HepG2 (cell line): ENCODE results near the gene INTS3. TPM values are rescaled to one million over a fixed set of nuclear protein-coding genes. Genes with fewer than 3 reads are reported as not detected.

ENCODE experiments used
- KLF12 ChIP-seq: sonication (generic); formaldehyde crosslinking; IDR thresholded peaks from 2 replicates; pipeline ENCODE4 v1.4.0; 2020; ENCODE audit warnings: missing genetic modification reagents, borderline replicate concordance
- TEAD2 ChIP-seq: sonication (generic); formaldehyde crosslinking; IDR thresholded peaks from 2 replicates; pipeline ENCODE4 v1.9.0; 2021; ENCODE audit warnings: missing genetic modification reagents
- UBTF ChIP-seq: sonication (generic); formaldehyde crosslinking; IDR thresholded peaks from 2 replicates; pipeline ENCODE4 v1.4.0; 2020; ENCODE audit warnings: mild to moderate bottlenecking, missing genetic modification reagents
- ZC3H13 ChIP-seq: sonication (generic); formaldehyde crosslinking; IDR thresholded peaks from 2 replicates; pipeline ENCODE4 v1.8.1; 2023; ENCODE audit warnings: mild to moderate bottlenecking, missing genetic modification reagents, moderate library complexity
- ZFX ChIP-seq: sonication (generic); formaldehyde crosslinking; IDR thresholded peaks from 2 replicates; pipeline ENCODE4 v1.4.0; 2020; ENCODE audit warnings: mild to moderate bottlenecking, low read depth, missing genetic modification reagents, moderate library complexity
- ZNF503 ChIP-seq: sonication (generic); formaldehyde crosslinking; IDR thresholded peaks from 2 replicates; pipeline ENCODE4 v1.4.0; 2020; ENCODE audit warnings: missing genetic modification reagents
- ZNF556 ChIP-seq: sonication (generic); formaldehyde crosslinking; IDR thresholded peaks from 2 replicates; pipeline ENCODE4 v1.4.0; 2020; ENCODE audit warnings: mild to moderate bottlenecking, missing genetic modification reagents, borderline replicate concordance
- ZNF574 ChIP-seq: sonication (generic); formaldehyde crosslinking; IDR thresholded peaks from 2 replicates; pipeline ENCODE4 v1.4.0; 2020; ENCODE audit warnings: missing genetic modification reagents
- ZNF639 ChIP-seq: conservative IDR thresholded peaks from 2 replicates; pipeline ENCODE4 v1.6.1; 2018; ENCODE audit warnings: missing genetic modification reagents
- polyA plus RNA-seq, 8 experiments: library from polyadenylated mRNA; depleted of rRNA in 3 of 8; stranded (reverse) in 7 of 8; unstranded in 1 of 8; fragments of >200 nt; fragmentation: Illumina TruSeq in 4 of 8; extraction: Trizol in 4 of 8; gene quantifications; 2 replicates each; pipeline versions ENCODE4 v1.2.1 to v1.2.3, GENCODE V29; 2011 to 2016; ENCODE audit warnings: low read depth in 4 of 8, missing spikeins in 1 of 8, mixed read lengths in 1 of 8; ENCODE audit not compliant: insufficient read depth in 1 of 8
- total RNA-seq, 5 experiments: library from RNA; depleted of rRNA; stranded (reverse); fragments of >200 nt; fragmentation: Illumina TruSeq; extraction: Trizol; gene quantifications; 2 replicates each; pipeline ENCODE4 v1.2.3, GENCODE V29; 2016; ENCODE audit warnings: low read depth in 1 of 5
- TF ChIP-seq, protein P1 (sequence below): sonication (generic); formaldehyde crosslinking; IDR thresholded peaks from 2 replicates; pipeline ENCODE4 v1.8.0; 2022; ENCODE audit warnings: missing genetic modification reagents, mild to moderate bottlenecking, moderate library complexity, borderline replicate concordance
- TF ChIP-seq, protein P2 (sequence below), 2 experiments: IDR thresholded peaks; 2 replicates each; pipeline ENCODE4 v1.6.1; 2011 to 2012; ENCODE audit warnings: low read length in 2 of 2, borderline replicate concordance in 1 of 2, low read depth in 1 of 2, mild to moderate bottlenecking in 1 of 2, moderate library complexity in 1 of 2

INTS3 gene
- total and polyA plus RNA-seq, 2 of the 13 experiments (the other 11 are each of a cell fraction or from before 2014, with no cell fraction given): 17.2 to 27.2 TPM

DNA sequence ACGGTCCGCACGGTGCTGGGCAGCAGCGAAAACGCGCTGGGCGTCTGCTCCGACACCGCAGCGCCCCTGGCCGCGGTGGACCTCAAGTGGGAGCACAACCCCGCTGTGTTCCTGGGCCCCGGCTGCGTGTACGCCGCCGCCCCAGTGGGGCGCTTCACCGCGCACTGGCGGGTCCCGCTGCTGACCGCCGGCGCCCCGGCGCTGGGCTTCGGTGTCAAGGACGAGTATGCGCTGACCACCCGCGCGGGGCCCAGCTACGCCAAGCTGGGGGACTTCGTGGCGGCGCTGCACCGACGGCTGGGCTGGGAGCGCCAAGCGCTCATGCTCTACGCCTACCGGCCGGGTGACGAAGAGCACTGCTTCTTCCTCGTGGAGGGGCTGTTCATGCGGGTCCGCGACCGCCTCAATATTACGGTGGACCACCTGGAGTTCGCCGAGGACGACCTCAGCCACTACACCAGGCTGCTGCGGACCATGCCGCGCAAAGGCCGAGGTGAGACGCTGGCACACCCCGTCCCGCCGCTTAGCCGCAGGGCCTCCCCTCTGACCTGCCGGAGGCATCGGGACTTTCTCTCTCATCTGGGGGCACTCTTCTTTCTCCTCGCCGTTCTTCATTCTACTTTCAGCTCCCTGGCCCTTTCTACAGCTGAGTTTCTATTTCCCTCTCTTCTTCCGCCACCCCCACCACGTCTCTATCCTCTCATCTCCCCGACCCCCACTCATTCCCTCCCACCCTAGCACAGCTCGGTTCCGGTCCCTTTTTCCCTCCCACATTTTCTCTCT is 48.3 kb upstream of the INTS3 start (continued):
- TF ChIP-seq ZNF574 (CRISPR knock-in tag) (peak; percentile 43), ZC3H13 (CRISPR knock-in tag) (peak; percentile 3; the same call in 1 of the 2 replicates), ZNF639 (CRISPR knock-in tag) (no peak), ZFX (CRISPR knock-in tag) (0 out of 2 replicates have a peak, but pooled peaks have one; percentile 28), ZNF556 (CRISPR knock-in tag) (no peak), UBTF (CRISPR knock-in tag) (peak; percentile 65; the same call in 1 of the 2 replicates), ZNF503 (CRISPR knock-in tag) (0 out of 2 replicates have a peak, but pooled peaks have one; percentile 29), TEAD2 (CRISPR knock-in tag) (no peak), KLF12 (CRISPR knock-in tag) (0 out of 2 replicates have a peak, but pooled peaks have one; percentile 28)
- TF ChIP-seq, protein P1, sequence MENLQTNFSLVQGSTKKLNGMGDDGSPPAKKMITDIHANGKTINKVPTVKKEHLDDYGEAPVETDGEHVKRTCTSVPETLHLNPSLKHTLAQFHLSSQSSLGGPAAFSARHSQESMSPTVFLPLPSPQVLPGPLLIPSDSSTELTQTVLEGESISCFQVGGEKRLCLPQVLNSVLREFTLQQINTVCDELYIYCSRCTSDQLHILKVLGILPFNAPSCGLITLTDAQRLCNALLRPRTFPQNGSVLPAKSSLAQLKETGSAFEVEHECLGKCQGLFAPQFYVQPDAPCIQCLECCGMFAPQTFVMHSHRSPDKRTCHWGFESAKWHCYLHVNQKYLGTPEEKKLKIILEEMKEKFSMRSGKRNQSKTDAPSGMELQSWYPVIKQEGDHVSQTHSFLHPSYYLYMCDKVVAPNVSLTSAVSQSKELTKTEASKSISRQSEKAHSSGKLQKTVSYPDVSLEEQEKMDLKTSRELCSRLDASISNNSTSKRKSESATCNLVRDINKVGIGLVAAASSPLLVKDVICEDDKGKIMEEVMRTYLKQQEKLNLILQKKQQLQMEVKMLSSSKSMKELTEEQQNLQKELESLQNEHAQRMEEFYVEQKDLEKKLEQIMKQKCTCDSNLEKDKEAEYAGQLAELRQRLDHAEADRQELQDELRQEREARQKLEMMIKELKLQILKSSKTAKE (CRISPR knock-in tag): 0 out of 2 replicates have a peak, but pooled peaks have one; percentile 5
- TF ChIP-seq, protein P2, sequence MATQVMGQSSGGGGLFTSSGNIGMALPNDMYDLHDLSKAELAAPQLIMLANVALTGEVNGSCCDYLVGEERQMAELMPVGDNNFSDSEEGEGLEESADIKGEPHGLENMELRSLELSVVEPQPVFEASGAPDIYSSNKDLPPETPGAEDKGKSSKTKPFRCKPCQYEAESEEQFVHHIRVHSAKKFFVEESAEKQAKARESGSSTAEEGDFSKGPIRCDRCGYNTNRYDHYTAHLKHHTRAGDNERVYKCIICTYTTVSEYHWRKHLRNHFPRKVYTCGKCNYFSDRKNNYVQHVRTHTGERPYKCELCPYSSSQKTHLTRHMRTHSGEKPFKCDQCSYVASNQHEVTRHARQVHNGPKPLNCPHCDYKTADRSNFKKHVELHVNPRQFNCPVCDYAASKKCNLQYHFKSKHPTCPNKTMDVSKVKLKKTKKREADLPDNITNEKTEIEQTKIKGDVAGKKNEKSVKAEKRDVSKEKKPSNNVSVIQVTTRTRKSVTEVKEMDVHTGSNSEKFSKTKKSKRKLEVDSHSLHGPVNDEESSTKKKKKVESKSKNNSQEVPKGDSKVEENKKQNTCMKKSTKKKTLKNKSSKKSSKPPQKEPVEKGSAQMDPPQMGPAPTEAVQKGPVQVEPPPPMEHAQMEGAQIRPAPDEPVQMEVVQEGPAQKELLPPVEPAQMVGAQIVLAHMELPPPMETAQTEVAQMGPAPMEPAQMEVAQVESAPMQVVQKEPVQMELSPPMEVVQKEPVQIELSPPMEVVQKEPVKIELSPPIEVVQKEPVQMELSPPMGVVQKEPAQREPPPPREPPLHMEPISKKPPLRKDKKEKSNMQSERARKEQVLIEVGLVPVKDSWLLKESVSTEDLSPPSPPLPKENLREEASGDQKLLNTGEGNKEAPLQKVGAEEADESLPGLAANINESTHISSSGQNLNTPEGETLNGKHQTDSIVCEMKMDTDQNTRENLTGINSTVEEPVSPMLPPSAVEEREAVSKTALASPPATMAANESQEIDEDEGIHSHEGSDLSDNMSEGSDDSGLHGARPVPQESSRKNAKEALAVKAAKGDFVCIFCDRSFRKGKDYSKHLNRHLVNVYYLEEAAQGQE (IDR thresholded peaks at IDR 0.05; ENCODE audit: borderline replicate concordance in 1 of 2, low read depth in 1 of 2, low read length in 2 of 2): no peak
